Measurements from ENCODE around the gene IFNK. TPM values are rescaled to one million over a fixed set of nuclear protein-coding genes. Genes with fewer than 3 reads are reported as not detected.
A peak's percentile ranks its signal among the peaks of the same experiment; 100 is the strongest.

IFNK gene
- polyA plus RNA-seq, 3 donors = not detected

GRCh38 chr9:27573634-27574590, 49.8 kb downstream of the IFNK start:
- peak; percentile 99 for DNase-seq

Other genes starting within 250 kb of the IFNK start
- gene EQTN, start 227.1 kb upstream of the IFNK start, polyA plus RNA-seq (ENCODE audit: insufficient read length in 3 of 3) = under 1 TPM in 2 of 3 donors, not detected in 1; 0.31 to 0.77 TPM
- gene MOB3B, start 5.5 kb downstream of the IFNK start, polyA plus RNA-seq (ENCODE audit: insufficient read length in 3 of 3) = 10 to 100 TPM; 22.2 to 25.4 (median 23.7) TPM
- gene C9orf72, start 49.2 kb downstream of the IFNK start, polyA plus RNA-seq (ENCODE audit: insufficient read length in 3 of 3) = 10 to 100 TPM; 12.9 to 24.9 (median 19.8) TPM

Measured in renal pelvis (tissue), 4 donors.